Upper lobe of left lung (tissue), 6 donors: ENCODE measurements around the gene IL16. TPM values are rescaled to one million over a fixed set of nuclear protein-coding genes. Genes with fewer than 3 reads are reported as not detected.
A peak's percentile ranks its signal among the peaks of the same experiment; 100 is the strongest.

Experiments used
- ATAC-seq, 2 donors: fragments of 200-7000 bp; cut with Tn5 transposase; one replicate each; pipeline ENCODE4 v1.9.1; 2022; ENCODE audit warnings: mild to moderate bottlenecking in 2 of 2, moderate library complexity in 2 of 2; ENCODE audit not compliant: low FRiP score in 2 of 2
- DNase-seq, 2 donors: peaks; one replicate each; pipeline ENCODE4 v3.0.0-alpha.2; 2019 to 2020
- H3K27ac ChIP-seq, 4 donors: fragments of 200-600 bp; sonication (generic); one replicate each; pipeline ENCODE4 v1.5.1; 2016 to 2019
- H3K27me3 ChIP-seq, 4 donors: fragments of 200-600 bp; sonication (generic); one replicate each; pipeline ENCODE4 v1.5.1; 2017 to 2019
- H3K36me3 ChIP-seq, 4 donors: fragments of 200-600 bp; sonication (generic); one replicate each; pipeline ENCODE4 v1.5.1; 2016 to 2019
- H3K4me1 ChIP-seq, 4 donors: fragments of 200-600 bp; sonication (generic); one replicate each; pipeline ENCODE4 v1.5.1; 2018 to 2019
- H3K4me3 ChIP-seq, 4 donors: fragments of 200-600 bp; sonication (generic); one replicate each; pipeline ENCODE4 v1.5.1; 2017 to 2019; ENCODE audit warnings: mild to moderate bottlenecking in 2 of 4, moderate library complexity in 1 of 4
- H3K9me3 ChIP-seq, 4 donors: fragments of 200-600 bp; sonication (generic); one replicate each; pipeline ENCODE4 v1.5.1; 2018 to 2019
- EP300 ChIP-seq, 4 donors: sonication (generic); formaldehyde crosslinking; IDR thresholded peaks; one replicate each; pipeline ENCODE4 v1.5.1; 2017; ENCODE audit warnings: antibody characterized with exemption in 4 of 4, control low read depth in 2 of 4
- POLR2A ChIP-seq, 4 donors: fragments of 450-650 bp; IDR thresholded peaks; one replicate each; pipeline ENCODE4 v1.5.1; 2016 to 2017; ENCODE audit warnings: antibody characterized with exemption in 4 of 4, mild to moderate bottlenecking in 2 of 4
- POLR2AphosphoS5 ChIP-seq, 2 donors: sonication (generic); formaldehyde crosslinking; IDR thresholded peaks; one replicate each; pipeline ENCODE4 v1.5.1; 2017; ENCODE audit warnings: antibody characterized with exemption in 2 of 2
- WGBS, 2 donors: methylation state at CpG; one replicate each; pipeline ENCODE4 v1.1.5; 2017 to 2018; 5-methylcytosine and 5-hydroxymethylcytosine counted together
- total RNA-seq, 6 donors: library from RNA; depleted of rRNA in 4 of 6; stranded (reverse); fragments of >200 nt in 4 of 6; gene quantifications; one replicate each; pipeline versions ENCODE4 v1.1.0 to v1.2.1, GENCODE V29; 2016 to 2021
- TF ChIP-seq, protein P1 (sequence below), 6 experiments: fragments of 450-650 bp in 4 of 6; fragments of 200-600 bp in 2 of 6; sonication (generic) in 2 of 6; IDR thresholded peaks; one replicate each; pipeline ENCODE4 v1.5.1; 2016 to 2019; ENCODE audit warnings: antibody characterized with exemption in 6 of 6
- donor health status: DM: no; HTN: no; CAD: no; lungs with moderate emphysema.
- donor health status: DM: no; HTN: yes; CAD: no; lungs with severe emphysema.

IL16 gene
- total RNA-seq, 6 donors from 2014 or later = 18.9 to 102 (median 31.8) TPM

- DNase-seq (no peak), ATAC-seq (no peak)
- Histone ChIP-seq H3K4me3 (no peak overlapping the region), H3K36me3 (peaks cover 0 to 39% (median 3%) of the 10 kb centered on the region in 4 donors), H3K27ac (no peak overlapping the region), H3K27me3 (no peaks in the 10 kb centered on the region), H3K4me1 (peaks cover 8 to 15% (median 11%) of the 10 kb centered on the region in 4 donors), H3K9me3 (no peaks in the 10 kb centered on the region)
- TF ChIP-seq EP300 (IDR thresholded peaks at IDR 0.05) (no peak), POLR2AphosphoS5 (IDR thresholded peaks at IDR 0.05) (no peak), POLR2A (IDR thresholded peaks at IDR 0.05) (no peak)
- TF ChIP-seq, protein P1, sequence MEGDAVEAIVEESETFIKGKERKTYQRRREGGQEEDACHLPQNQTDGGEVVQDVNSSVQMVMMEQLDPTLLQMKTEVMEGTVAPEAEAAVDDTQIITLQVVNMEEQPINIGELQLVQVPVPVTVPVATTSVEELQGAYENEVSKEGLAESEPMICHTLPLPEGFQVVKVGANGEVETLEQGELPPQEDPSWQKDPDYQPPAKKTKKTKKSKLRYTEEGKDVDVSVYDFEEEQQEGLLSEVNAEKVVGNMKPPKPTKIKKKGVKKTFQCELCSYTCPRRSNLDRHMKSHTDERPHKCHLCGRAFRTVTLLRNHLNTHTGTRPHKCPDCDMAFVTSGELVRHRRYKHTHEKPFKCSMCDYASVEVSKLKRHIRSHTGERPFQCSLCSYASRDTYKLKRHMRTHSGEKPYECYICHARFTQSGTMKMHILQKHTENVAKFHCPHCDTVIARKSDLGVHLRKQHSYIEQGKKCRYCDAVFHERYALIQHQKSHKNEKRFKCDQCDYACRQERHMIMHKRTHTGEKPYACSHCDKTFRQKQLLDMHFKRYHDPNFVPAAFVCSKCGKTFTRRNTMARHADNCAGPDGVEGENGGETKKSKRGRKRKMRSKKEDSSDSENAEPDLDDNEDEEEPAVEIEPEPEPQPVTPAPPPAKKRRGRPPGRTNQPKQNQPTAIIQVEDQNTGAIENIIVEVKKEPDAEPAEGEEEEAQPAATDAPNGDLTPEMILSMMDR (IDR thresholded peaks at IDR 0.05) = no peak
- 92 to 93% methylated on average over 11 of the region's 11 CpGs for WGBS, 2 donors
These were observed 74.3 kb downstream of the IL16 start for GRCh38 chr15:81270781-81271491.

GRCh38 chr15:81271761-81272644, 75.3 kb downstream of the IL16 start:
- TF ChIP-seq, protein P1 (IDR thresholded peaks at IDR 0.05) = no peak
- TF ChIP-seq POLR2AphosphoS5 (IDR thresholded peaks at IDR 0.05) (no peak), POLR2A (IDR thresholded peaks at IDR 0.05) (no peak), EP300 (IDR thresholded peaks at IDR 0.05) (no peak)
- WGBS, 2 donors = 77 to 87% methylated on average over 10 to 12 of the region's 12 CpGs
- Histone ChIP-seq H3K4me1 (peaks cover 3 to 11% (median 6%) of the 10 kb centered on the region in 4 donors), H3K27me3 (no peaks in the 10 kb centered on the region), H3K9me3 (no peaks in the 10 kb centered on the region), H3K4me3 (no peak overlapping the region), H3K27ac (no peak overlapping the region), H3K36me3 (peaks cover 0 to 39% (median 3%) of the 10 kb centered on the region in 4 donors)
- DNase-seq (no peak), ATAC-seq (no peak)

GRCh38 chr15:81273200-81273599, 76.5 kb downstream of the IL16 start:
- Histone ChIP-seq H3K9me3 (no peaks in the 10 kb centered on the region), H3K27me3 (no peaks in the 10 kb centered on the region), H3K4me3 (no peak overlapping the region), H3K4me1 (peaks cover 3 to 11% (median 6%) of the 10 kb centered on the region in 4 donors), H3K27ac (no peak overlapping the region), H3K36me3 (peaks cover 0 to 42% (median 3%) of the 10 kb centered on the region in 4 donors)
- ATAC-seq = no peak
- 73 to 79% methylated on average over 5 of the region's 5 CpGs for WGBS, 2 donors
- DNase-seq = no peak
- no peak for TF ChIP-seq POLR2AphosphoS5 (IDR thresholded peaks at IDR 0.05)
- TF ChIP-seq EP300 (IDR thresholded peaks at IDR 0.05) = no peak

- ATAC-seq (no peak), DNase-seq (no peak)
- Histone ChIP-seq H3K27ac (no peak overlapping the region), H3K27me3 (no peaks in the 10 kb centered on the region), H3K9me3 (no peaks in the 10 kb centered on the region), H3K36me3 (peaks cover 0 to 42% (median 1%) of the 10 kb centered on the region in 4 donors), H3K4me3 (no peak overlapping the region), H3K4me1 (peaks cover 3 to 11% (median 6%) of the 10 kb centered on the region in 4 donors)
- 89 to 100% methylated on average over 2 of the region's 2 CpGs for WGBS, 2 donors
- TF ChIP-seq EP300 (IDR thresholded peaks at IDR 0.05) = no peak
These were observed 77.2 kb downstream of the IL16 start for GRCh38 chr15:81273855-81274254.

DNA sequence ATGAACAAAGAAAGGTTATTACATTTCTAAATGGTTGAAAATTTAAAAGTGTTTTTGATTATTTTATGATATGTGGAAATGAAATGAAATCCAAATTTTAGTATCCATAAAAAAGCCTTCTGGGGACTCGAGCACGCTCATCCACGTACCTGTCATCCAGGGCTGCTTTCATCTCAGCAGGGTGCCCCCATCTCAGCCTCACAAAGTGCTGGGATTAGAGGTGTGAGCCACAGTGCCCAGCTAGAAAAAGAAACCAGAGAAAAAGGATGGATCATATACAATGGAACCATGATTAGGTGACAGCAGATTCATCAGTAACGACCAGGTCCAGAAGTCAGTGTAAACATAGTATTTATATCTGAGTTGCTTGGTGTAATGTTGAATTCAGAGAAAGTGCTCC, 77.6 kb downstream of the IL16 start:
- H3K27me3 ChIP-seq = no peaks in the 10 kb centered on the region
- ATAC-seq = no peak
- H3K4me3 ChIP-seq = no peak overlapping the region
- DNase-seq = no peak
- peaks cover 3 to 11% (median 6%) of the 10 kb centered on the region in 4 donors for H3K4me1 ChIP-seq
- WGBS, 2 donors = 82 to 85% methylated on average over 4 of the region's 4 CpGs
- peak overlapping the region in 2 of 4 donors; percentile 19 to 51 for H3K27ac ChIP-seq
- H3K9me3 ChIP-seq = no peaks in the 10 kb centered on the region
- peaks cover 0 to 42% (median 1%) of the 10 kb centered on the region in 4 donors for H3K36me3 ChIP-seq
- TF ChIP-seq POLR2AphosphoS5 (IDR thresholded peaks at IDR 0.05) (no peak), EP300 (IDR thresholded peaks at IDR 0.05) (no peak), POLR2A (IDR thresholded peaks at IDR 0.05) (no peak)
- TF ChIP-seq, protein P1 (IDR thresholded peaks at IDR 0.05) = no peak
